ENCODE measurements around the gene AURKA.
"Not testable (repeated sequence)": the region's sequence is repeated elsewhere in the genome, so short reads cannot be mapped to it uniquely, and the experiment has no call there.

AURKA gene

GRCh38 chr20:56422076-56422823, 30.2 kb upstream of the AURKA start:
- no peak for DNase-seq (ENCODE audit: low read depth in 2 of 3, low spot score in 2 of 3)

- no peak for DNase-seq (ENCODE audit: low read depth in 2 of 3, low spot score in 2 of 3)
Observed at GRCh38 chr20:56420940-56421688, 29.1 kb upstream of the AURKA start.

GRCh38 chr20:56420028-56420427, 28.0 kb upstream of the AURKA start:
- no peak for DNase-seq (ENCODE audit: low read depth in 2 of 3, low spot score in 2 of 3)

GRCh38 chr20:56418385-56418861, 26.4 kb upstream of the AURKA start:
- DNase-seq (ENCODE audit: low read depth in 2 of 3, low spot score in 2 of 3), result no peak

- no peak for DNase-seq (ENCODE audit: low read depth in 2 of 3, low spot score in 2 of 3)
Observed at GRCh38 chr20:56417911-56418310, 25.9 kb upstream of the AURKA start.

GRCh38 chr20:56417402-56417801, 25.4 kb upstream of the AURKA start:
- no peak for DNase-seq (ENCODE audit: low read depth in 2 of 3, low spot score in 2 of 3)

GRCh38 chr20:56414842-56415765, 23.1 kb upstream of the AURKA start:
- DNase-seq (ENCODE audit: low read depth in 2 of 3, low spot score in 2 of 3), result no peak

GRCh38 chr20:56412949-56413348, 20.9 kb upstream of the AURKA start:
- DNase-seq (ENCODE audit: low read depth in 2 of 3, low spot score in 2 of 3), result no peak

- DNase-seq (ENCODE audit: low read depth in 2 of 3, low spot score in 2 of 3), result no peak
Observed at GRCh38 chr20:56412473-56412790, 20.4 kb upstream of the AURKA start.

- no peak for DNase-seq (ENCODE audit: low read depth in 2 of 3, low spot score in 2 of 3)
Observed at GRCh38 chr20:56411759-56412472, 19.9 kb upstream of the AURKA start, which contains the start of gene CASS4. Gene CASS4, plus strand, starts transcription at chr20:56412260. Its CDS starts 199 bp downstream, at chr20:56412459.

GRCh38 chr20:56411287-56411686, 19.3 kb upstream of the AURKA start:
- DNase-seq (ENCODE audit: low read depth in 2 of 3, low spot score in 2 of 3), result not testable (repeated sequence)

GRCh38 chr20:56409956-56410355, 17.9 kb upstream of the AURKA start:
- DNase-seq (ENCODE audit: low read depth in 2 of 3, low spot score in 2 of 3), result no peak

GRCh38 chr20:56409521-56409920, 17.5 kb upstream of the AURKA start:
- DNase-seq (ENCODE audit: low read depth in 2 of 3, low spot score in 2 of 3), result no peak

- DNase-seq (ENCODE audit: low read depth in 2 of 3, low spot score in 2 of 3), result no peak
Observed at GRCh38 chr20:56406910-56407309, 14.9 kb upstream of the AURKA start.

- DNase-seq (ENCODE audit: low read depth in 2 of 3, low spot score in 2 of 3), result not testable (repeated sequence)
Observed at GRCh38 chr20:56405356-56405755, 13.3 kb upstream of the AURKA start.

- DNase-seq (ENCODE audit: low read depth in 2 of 3, low spot score in 2 of 3), result no peak
Observed at GRCh38 chr20:56403465-56403864, 11.4 kb upstream of the AURKA start.

GRCh38 chr20:56400001-56400640, 8.1 kb upstream of the AURKA start:
- no peak for DNase-seq (ENCODE audit: low read depth in 2 of 3, low spot score in 2 of 3)

- DNase-seq (ENCODE audit: low read depth in 2 of 3, low spot score in 2 of 3), result no peak
Observed at GRCh38 chr20:56395166-56395565, 3.2 kb upstream of the AURKA start.

- DNase-seq (ENCODE audit: low read depth in 2 of 3, low spot score in 2 of 3), result no peak
Observed at GRCh38 chr20:56393653-56394052, 1.6 kb upstream of the AURKA start.

GRCh38 chr20:56392881-56393482, 967 bp upstream of the AURKA start:
- DNase-seq (ENCODE audit: low read depth in 2 of 3, low spot score in 2 of 3), result no peak

Measured in activated CD8-positive, alpha-beta memory T cell treated with anti-CD3 and anti-CD28 coated beads for 48 hours (primary cell).